Stimulated activated CD4-positive, alpha-beta T cell treated with anti-CD3 and anti-CD28 coated beads, Interleukin-4, amount 100 ng/mL, for 1 hour (primary cell): ENCODE data around the gene PHF13.

Experiments
- DNase-seq: peaks from one replicate; pipeline ENCODE4 v3.0.0-alpha.2; 2020

Gene PHF13

GRCh38 chr1:6667139-6667538 lies 53.6 kb downstream of the PHF13 start:
- DNase-seq, result no peak

- no peak for DNase-seq
These were observed 55.0 kb downstream of the PHF13 start for GRCh38 chr1:6668503-6668902.

GRCh38 chr1:6672558-6672957 lies 59.0 kb downstream of the PHF13 start:
- no peak for DNase-seq
